ENCODE measurements around the gene ADNP.
"Not testable (repeated sequence)": the region's sequence is repeated elsewhere in the genome, so short reads cannot be mapped to it uniquely, and the experiment has no call there.

ADNP gene

DNA sequence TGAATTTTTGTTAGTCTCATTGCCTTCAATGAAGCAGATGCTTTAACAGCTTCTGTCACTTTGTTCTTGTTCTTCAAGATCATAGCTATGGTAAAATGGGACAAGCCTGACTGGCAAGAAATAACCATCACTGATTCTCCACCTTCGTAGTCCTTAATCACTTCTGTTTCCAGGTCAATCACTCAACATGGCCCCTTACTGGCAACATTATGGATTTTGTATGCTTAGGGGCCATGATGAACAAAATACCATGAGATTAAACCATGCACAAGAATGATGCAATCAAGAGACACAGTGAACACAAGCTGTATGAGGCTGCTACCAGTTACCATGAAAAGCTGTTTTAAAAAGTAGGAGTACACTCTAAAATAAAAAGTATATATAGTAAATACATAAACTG lies 32.8 kb downstream of the ADNP start:
- DNase-seq, result no peak

DNA sequence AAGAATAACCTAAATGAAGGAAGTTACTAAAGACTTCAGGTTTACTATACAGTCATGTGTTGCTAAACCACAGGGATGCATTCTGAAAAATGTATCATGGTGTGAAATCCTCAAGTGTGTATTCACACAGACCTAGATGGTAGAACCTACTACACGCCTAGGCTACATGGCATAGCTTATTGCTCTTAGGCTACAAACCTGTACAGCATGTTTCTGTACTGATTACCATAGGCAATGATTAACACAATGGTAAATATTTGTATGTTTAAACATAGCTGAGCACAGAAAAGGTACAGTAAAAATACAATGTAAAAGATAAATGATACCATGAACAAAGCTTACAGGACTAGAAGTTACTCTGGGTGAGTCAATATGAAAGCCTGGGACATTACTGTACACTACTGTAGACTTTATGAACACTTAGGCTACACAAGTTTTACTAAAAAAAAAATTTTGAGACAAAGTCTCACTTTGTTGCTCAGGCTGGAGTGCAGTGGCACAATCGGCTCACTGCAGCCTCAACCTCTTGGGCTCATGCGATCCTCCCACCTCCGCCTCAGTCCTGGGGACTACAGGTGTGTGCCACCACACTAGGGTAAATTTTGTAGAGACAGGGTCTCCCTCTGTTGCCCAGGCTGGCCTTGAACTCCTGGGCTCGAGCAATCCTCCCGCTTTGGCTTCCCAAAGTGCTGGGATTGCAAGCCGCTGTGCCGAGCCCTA lies 36.0 kb downstream of the ADNP start:
- DNase-seq, result no peak

DNA sequence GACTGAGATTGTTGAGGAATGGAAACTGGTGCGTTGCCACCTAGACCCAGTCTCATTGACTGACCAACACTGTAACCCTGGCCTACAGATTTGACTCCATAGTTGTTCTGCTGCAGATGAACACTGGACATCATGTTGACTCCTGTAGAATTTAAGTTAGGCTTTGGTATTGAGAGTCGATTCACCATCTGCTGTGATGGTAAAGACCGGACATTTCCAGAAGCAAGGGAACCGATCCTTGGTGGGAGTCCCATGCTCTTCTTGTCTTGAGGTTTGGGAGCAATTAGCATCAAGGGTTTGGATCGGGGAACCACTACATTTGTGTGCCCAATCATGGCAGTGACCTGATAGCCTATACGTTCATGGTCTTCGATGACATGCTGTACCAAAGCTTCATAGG lies 37.6 kb downstream of the ADNP start:
- DNase-seq, result no peak

DNA sequence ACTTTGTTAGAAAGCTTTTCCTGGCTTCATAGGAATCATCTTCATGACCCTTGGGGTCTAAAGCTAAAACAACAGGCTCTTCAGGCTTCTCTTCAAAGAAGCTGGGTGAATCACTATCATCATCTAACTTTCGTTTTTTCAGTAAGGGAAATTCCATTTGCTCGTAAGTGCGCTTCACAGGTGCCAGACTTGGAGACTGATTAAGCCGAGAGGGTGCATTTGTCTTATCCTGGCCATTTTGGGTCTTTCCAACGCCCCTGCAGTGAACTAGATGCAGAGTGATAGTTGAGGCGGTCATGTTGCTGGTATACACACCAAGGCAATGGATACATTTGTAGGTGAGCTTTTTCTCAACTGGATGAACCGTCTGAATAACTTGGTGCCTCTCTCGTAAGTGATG lies 38.8 kb downstream of the ADNP start:
- DNase-seq, result no peak

DNA sequence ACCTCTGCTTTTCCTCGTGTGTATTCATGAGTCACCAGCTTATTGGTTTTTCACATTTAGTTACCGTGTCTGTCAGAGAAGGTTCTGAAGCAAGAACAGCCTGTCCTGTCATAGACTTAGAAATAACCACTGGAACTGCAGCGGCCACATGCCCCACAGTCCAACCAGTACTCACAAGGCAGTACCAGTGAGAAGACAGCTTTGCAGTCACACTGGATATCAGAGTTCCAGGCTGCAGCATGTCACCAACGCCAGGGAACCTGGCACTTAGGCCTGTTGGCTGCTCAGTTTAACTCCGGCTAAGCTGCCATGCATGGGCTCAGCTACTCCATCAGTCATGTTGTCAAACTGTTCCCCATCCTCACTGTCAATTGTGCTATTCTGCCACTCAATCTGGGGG lies 40.1 kb downstream of the ADNP start:
- no peak for DNase-seq

DNA sequence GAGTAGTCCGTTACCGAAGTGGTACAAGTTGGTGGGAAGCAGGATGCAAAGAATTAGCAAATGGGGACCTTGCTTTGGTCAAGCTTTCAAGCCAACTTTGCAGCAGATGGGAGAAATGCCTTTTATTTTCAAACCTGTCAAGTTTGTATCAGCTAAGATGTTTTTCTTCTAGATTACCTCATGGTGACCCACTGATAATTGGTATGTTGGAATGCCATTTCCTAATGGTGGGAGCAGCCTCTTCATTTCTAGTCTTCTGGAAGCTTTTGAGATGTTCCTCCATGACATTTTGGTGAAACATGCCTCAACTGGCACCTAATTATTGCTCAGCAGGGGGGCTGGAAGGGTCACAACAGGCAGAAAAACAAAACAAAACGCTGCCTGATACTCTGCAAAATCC lies 43.7 kb downstream of the ADNP start:
- DNase-seq, result no peak

DNA sequence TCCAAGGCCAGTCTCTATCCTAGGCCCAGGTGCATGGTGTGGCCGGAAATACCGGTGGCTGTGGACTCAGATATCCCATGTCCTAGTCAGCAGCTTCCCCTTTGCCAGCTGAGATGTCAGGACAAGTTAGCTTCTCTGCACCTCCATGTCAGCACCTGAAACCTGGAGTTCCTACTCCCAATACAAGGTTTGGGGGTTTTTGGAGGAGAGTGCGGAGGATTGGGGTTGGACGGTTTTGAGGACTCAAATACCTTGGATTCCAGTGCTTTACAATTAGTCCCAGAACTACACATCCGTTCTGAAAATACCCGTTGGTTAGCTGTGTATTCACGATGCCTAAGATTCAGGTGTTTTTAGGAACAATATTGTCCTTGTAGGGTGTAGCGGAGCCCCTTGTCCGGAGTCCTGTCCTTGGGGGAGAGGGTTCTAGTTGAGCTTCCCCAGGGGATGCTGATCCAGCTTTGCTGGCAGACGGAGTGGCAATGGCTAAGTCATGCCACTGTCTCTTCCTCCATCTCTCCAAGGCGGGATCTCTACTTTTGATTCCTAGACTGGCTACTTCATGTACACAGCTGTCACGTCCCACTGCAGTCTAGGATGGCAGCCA lies 45.0 kb downstream of the ADNP start:
- DNase-seq, result no peak

DNA sequence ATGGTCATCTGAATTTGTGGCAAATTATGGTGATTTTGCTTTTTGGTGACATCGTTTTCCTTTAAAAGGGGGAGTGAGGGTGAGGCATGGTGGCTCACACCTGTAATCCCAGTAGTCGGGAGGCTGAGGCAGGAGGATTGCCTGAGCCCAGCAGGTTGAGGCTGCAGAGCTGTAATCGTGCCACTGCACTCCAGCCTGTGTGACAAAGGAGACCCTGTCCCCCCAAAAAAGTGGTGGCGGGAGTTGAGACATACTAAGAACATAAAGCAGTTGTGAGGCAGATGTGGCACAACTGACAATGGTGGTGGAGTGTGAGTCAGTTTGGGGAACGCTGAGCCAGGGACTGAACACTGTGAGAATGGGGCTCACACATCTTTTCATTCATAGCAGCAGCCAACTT lies 45.5 kb downstream of the ADNP start:
- no peak for DNase-seq

DNA sequence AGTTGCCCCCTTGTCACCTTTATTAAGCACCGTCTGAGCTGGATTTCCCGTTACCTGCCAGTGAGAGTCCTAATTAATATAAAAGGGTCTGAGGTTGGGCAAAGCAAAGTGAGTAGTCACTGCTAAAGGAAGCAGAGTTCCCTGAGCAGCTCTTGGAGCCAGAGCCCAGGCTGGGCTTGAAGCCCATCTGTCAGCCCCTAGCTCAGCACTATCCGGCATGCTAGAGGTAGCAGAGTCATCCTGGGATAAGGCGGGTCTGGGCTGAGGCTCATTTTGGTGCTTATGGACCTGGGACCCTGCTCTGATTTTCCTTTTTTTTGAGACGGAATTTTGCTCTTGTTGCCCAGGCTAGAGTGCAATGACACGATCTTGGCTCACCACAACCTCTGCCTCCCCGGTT lies 46.2 kb downstream of the ADNP start:
- DNase-seq, result no peak

DNA sequence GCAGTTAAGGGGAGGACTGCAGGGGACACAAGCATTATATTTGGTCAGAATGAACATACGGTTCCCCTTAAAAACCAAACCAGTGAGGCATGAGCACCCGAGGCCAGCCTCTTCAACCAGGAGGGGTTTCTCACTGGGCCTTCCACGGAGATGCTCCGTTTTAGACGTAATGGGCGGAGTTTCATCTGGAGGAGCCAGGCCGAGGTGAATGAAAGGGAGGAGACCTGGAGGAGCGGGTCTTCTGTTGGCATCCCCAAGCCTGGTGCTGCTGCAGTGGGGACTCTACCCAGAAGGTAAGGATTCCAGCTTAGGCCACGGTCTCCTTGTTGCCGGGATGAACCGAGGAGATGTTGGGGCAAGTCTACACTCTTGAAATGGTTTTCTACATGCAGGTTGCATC lies 47.4 kb downstream of the ADNP start:
- DNase-seq, result no peak

DNA sequence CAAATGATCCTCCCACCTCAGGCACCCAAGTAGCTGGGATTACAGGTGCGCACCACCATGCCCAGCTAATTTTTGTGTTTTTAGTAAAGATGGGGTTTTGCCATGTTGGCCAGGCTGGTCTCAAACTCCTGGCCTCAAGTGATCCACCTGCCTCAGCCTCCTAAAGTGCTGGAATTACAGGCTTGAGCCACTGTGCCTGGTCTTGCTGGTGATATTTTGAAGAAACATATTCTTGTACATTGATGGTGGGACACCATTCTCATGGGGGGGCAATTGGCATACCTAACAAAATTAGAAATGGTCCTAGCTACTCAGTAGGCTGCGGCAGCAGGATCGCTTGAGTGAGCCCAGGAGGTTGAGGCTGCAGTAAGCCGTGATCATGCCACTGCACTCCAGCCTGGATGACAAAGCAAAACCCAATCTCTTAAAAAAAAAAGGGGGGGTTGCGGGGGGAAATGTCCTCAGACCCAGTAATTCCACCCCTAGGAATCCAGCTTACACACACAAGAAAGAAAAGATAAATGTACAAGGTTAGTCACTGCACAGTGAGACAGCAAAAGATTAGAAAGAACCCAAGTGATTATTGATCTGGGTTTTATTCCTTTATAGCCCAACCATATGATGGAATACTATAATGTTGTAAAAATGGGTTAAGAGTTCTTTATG lies 49.3 kb downstream of the ADNP start:
- DNase-seq, result not testable (repeated sequence)

DNA sequence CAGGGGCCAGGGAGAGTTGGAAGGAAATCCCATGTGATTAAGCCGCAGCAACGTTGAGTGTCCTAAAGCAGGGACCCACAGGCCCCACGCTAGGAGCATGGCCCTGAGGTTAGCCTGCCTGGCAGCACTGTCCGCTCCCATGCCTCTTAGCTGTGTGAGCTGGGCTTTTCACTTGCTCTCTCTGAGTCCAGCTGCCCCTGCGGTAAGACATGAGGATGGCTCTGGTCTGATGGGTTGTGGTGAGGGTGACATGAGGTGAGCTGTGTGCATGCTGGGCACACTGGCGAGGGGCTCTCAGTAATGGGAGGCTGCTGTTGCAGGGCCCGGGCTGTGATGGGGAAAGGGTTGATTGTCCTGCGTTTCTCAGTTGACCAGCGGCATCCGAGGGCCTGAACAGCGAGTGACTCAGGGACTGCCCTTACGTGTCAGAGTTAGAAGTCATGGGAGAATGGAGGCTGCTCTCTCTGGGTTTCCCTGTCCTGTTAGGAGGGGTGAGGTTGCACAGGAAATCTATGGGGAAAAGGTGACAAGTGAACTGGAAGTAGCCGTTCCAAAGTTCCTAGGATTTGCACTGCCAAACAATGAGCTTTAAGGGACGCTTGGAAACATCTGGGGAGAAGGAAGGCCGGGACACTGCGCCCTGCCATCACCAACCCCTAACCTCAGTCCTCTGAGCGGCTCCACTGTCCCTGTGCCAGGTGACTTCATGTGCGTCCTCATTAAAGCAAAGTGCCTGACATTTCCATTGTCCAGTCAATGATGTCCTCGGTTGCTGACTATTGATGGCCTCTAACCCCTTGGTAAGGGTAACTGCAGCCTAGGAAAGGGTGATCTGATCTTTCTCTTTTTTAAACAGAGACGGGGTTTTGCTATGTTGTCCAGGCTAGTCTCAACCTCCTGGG lies 51.3 kb downstream of the ADNP start:
- DNase-seq, result no peak

DNA sequence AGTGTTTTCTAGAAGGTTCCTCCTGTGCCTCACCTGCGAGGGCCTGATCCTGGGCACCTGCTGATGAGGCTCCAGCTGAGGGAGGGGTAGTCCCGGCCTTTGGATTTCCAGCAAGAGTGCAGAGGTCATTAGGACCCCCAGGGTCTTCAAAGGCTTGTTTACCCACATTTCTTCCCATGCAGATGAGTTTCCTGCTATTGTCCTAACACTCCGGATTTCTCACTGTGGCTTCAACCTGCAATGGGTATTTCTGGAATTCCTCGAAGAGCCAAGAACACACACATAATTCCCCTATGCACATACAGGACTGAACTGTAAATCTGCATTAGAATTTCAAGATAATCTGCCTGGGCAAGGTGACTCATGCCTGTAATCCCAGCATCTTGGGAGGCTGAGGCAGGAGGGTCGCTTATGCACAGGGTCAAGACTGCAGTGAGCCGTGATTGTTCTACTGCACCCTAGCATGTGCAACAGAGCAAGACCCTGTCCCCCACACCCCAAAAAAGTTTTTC lies 53.9 kb downstream of the ADNP start:
- DNase-seq, result no peak

DNA sequence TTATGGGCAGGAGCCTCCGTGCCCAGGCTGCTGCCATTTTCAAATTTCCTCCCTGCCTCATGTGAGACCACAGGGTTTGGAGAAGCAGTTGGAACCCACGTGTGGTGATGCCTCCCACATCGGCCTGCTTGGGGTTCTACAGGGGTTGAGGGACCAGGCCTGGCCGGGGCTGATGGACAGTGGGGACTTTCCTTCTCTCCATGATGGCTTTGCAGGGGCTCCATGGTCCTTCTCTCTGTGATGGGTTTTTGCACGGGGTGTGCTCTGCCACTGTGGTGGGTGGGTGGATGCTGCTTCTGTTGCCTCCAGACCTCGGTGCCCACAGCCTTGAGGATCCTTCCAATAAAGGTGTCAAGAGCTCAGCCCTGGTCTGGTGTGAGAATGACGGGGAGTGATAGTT lies 54.4 kb downstream of the ADNP start:
- DNase-seq, result no peak

DNA sequence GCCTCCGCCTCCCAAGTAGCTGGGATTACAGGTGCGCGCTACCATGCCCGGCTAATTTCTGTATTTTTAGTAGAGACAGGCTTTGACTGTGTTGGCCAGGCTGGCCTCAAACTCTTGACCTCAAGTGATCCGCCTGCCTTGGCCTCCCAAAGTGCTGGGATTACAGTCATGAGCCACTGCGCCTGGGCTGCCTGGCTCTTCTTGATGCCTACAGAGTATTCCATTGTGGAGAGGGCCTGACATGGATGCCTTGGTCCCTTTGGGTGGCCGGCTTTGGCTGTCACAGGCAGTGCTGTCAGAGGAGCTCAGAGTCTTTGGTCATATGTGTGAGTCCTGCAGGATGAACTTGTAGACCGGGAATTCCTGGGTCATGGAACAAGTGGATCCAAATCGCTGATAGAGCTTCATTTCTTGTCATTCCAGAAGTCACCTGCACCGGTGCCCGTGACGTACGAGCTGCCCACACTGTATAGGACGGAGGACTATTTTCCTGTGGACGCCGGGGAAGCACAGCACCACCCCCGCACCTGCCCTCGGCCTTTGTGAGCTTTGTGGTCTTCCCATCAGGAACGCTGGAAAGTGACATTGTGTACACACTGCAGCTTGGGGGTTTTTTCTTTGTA lies 55.1 kb downstream of the ADNP start:
- no peak for DNase-seq

DNA sequence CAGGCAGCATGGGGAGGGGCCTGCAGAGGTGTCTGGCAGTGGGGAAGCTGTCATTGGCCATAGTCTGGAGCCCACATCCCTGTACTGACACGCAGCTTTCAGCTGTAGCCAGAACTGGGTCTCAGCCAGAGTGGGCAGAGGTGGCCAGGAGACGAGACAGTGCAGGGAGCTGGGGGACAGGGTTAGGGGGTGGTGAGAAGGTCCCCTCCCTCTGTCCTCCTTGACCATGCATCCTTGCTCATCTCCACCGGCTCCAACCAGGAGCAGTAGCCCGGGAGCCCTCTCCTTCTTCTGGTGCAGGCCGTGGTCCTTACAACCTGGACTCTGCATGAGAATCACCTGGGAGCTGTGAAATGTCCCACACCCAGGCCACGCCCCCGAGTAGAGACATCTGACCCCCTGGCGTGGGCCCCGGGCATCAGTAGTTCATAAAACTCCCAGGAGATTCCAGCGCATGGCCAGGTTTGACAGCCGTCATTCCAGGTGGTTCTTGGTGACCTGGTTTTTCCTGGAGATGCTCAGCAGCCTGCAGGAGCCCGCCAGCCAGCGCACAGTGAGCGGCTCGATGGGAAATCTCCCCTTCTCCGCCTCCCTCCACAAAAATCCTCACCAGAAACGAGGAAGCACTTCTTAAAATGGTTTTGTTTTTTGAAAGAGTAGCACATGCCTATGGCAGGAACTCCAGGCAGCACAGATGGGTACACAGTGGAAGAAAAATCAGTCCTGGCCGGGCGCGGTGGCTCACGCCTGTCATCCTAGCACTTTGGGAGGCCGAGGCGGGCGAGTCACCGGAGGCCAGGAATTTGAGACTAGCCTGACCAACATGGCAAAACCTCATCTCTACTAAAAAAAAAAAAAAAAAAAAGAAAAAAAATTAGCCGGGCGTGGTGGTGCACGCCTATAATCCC lies 56.2 kb downstream of the ADNP start:
- DNase-seq, result no peak

DNA sequence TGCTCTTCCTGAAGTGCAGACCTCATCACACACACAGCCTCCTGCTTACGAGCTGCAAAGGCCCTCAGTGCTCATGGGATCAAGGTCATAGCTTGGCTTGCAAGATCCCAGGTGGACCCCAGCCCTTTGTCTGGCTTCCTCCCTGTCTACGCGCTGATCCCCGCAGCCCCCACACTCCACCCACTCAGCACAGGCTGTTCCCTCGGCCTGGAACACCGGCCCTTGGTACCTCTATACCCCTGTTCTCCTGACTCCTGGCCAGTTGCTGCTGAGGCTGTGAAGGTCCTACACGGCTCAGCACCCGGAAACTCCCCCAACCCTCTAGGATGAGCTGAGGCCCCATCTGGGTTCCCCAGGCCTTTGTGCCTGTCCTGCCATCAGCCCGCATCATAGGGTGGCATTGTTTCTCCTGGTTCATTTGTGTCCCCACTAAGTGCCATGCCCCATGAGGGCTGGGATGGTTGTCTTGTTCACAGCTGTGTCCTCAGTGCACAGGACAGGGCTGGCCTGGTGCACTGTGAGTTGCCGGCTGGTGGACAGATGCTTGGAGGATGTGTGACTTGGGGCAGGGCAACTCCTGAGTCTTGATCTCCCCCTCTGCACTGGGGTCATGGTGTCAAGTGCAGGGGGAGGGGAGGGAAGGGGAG lies 57.0 kb downstream of the ADNP start:
- DNase-seq, result no peak

DNA sequence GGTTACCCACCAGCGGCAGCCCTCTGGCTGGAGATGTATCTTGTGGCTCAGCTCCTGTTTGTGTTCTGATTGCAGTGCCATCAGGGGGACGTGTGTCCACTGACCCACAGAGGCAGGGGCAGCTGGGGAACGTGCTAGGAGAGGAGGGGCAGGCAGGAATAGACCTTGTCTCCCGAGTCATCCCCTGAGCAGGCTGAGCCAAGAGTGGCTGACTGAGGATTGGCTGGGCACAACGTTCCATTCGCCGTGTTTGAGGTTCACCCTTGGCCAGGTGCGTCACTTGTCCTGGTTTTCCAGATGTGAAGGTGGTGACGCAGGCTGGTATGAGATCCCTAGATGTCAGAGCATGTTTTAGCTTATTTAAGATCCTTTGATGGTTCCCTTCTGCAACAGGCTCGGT lies 57.7 kb downstream of the ADNP start:
- DNase-seq, result no peak

DNA sequence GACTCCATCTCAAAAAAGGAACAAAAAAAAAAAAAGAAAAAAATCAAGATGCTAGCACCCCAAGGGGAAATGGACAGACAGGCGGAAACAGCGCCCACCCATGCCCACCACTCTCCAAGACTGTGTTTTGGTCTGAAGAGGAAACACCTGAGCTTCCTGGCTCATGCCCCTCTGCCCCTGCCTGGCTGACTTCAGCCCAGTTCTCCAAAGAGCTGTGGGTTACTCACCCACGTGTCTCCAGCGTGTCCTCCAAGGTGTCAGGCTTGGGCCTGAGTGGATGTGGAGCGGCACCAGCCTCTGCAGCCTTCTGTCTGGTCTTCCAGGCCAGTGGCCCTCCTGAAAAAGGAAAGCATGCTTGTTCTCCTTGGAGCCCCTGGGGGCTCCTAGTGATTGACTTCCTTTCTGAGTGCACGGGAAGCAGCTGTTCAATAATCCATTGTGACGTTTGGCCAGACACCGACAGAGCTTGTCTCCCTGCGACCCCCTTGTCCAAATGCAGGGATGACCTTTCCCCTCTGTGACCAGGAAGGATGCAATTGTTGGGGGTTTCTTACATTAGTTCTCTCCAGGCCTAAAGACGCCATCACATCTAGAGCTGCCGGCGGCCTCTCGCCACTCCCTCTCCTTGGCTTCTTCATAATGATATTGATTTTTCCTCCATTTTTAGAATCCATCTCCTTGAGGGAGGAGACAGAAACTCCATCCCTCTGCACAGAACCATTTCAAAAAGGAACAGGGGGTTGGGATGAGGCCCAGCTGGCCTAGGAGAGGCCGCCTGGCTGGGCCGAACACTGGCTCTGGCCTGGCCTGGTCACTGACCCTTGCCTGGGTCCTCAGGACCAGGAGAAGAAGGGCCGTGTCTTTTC lies 58.4 kb downstream of the ADNP start:
- DNase-seq, result no peak

DNA sequence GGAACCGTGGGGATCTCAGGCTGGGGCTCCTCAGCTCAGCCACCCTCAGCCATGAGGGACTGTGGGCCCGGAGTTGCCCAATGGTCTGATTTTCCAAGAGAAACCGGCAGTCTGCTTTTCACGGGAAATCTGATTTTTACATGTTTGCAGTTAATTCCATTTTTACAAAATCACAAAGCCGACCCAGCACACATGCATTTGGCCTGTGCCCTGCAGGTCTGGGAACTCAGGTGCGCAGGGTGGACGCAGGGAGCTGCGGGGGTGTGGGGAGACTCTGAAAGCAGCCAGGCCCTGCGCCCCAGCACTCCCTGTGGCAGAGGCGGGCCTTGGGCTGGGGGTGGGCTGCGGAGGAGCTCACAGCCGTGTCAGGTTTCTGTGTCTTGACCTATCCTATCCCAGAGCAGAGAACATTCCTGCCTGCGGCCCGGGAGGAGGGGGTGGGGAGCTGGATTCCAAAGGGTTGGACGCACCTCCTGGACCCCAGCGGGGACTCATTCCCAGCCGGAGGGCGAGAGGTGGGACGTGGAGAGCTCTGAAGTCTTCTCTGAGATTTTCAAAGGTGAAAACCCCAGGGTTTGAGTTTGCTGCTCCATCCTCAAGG lies 60.6 kb downstream of the ADNP start:
- no peak for DNase-seq
